ENCODE data around the gene ARHGAP1. TPM values are rescaled to one million over a fixed set of nuclear protein-coding genes. Genes with fewer than 3 reads are reported as not detected.

ARHGAP1 gene
- total RNA-seq, 1 experiment from 2014 or later = 43.5 TPM

DNA sequence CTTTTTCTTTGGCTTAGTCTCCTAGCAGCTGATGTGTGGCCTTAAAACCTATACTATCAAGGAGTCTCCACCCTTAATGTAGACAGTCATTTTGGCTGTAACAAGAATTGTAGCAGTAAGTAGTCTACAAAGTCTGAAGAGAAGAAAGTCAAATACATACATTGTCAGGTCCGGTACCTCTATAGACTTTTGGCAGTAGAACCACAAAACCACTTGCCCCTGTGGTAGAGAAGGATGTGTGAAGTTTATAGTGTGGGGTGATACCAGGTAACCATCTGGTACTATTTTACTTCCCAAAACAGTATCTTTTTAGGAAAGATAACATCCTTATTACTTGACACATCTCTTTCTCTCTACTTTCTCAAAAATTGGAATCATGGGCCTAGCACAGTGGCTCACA is 67.9 kb downstream of the ARHGAP1 start:
- TF ChIP-seq SIN3A (IDR thresholded peaks at IDR 0.05; ENCODE audit: borderline replicate concordance, insufficient read depth, low read depth, low read length) (no peak), REST (IDR thresholded peaks at IDR 0.05; ENCODE audit: insufficient read depth in 1 of 2, low read depth in 2 of 2, low read length in 1 of 2) (no peak), POLR2AphosphoS5 (IDR thresholded peaks at IDR 0.05; ENCODE audit: low read depth, low read length) (no peak), TCF7L2 (IDR thresholded peaks at IDR 0.05; ENCODE audit: low read depth, low read length) (no peak)
- TF ChIP-seq, protein P1, sequence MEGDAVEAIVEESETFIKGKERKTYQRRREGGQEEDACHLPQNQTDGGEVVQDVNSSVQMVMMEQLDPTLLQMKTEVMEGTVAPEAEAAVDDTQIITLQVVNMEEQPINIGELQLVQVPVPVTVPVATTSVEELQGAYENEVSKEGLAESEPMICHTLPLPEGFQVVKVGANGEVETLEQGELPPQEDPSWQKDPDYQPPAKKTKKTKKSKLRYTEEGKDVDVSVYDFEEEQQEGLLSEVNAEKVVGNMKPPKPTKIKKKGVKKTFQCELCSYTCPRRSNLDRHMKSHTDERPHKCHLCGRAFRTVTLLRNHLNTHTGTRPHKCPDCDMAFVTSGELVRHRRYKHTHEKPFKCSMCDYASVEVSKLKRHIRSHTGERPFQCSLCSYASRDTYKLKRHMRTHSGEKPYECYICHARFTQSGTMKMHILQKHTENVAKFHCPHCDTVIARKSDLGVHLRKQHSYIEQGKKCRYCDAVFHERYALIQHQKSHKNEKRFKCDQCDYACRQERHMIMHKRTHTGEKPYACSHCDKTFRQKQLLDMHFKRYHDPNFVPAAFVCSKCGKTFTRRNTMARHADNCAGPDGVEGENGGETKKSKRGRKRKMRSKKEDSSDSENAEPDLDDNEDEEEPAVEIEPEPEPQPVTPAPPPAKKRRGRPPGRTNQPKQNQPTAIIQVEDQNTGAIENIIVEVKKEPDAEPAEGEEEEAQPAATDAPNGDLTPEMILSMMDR (IDR thresholded peaks at IDR 0.05) = no peak
- Histone ChIP-seq H3K9me3 (ENCODE audit: control insufficient read depth, insufficient read depth, low read depth, low read length) (no peaks in the 10 kb centered on the region), H3K4me3 (ENCODE audit: low read depth in 2 of 2, low read length in 2 of 2) (no peak overlapping the region), H3K36me3 (ENCODE audit: control insufficient read depth, insufficient read depth, low read length) (0 out of 2 replicates have a peak, but pooled peaks cover 2% of the 10 kb centered on the region), H3K4me1 (ENCODE audit: control insufficient read depth, insufficient read depth, low read length) (no peaks in the 10 kb centered on the region), H3K27me3 (ENCODE audit: control insufficient read depth, insufficient read depth, low read length) (no peaks in the 10 kb centered on the region), H3K27ac (ENCODE audit: low read length) (no peak overlapping the region)
- TSS peak; percentile 56 for BruUV-seq (replicated peaks)
- intact Hi-C loops (cut with micrococcal nuclease; ENCODE audit: unreplicated experiment) (no loop called here), in situ Hi-C loops (cut with HindIII; ENCODE audit: low pct_unique_long_range_greater_than_20kb, low sequenced_read_pairs) (no loop called here)
- ChIA-PET POLR2A (no interaction called here), CTCF (no interaction called here)
- ATAC-seq (no peak), DNase-seq (ENCODE audit: low read depth, low spot score) (no peak)

GRCh38 chr11:46631676-46632075 is 68.7 kb downstream of the ARHGAP1 start:
- DNase-seq (ENCODE audit: low read depth, low spot score) (no peak), ATAC-seq (no peak)
- H3K36me3 ChIP-seq (ENCODE audit: control insufficient read depth, insufficient read depth, low read length) = 0 out of 2 replicates have a peak, but pooled peaks cover 2% of the 10 kb centered on the region

More at GRCh38 chr11:46631676-46632075, 68.7 kb downstream of the ARHGAP1 start:
- Histone ChIP-seq H3K9me3 (ENCODE audit: control insufficient read depth, insufficient read depth, low read depth, low read length) (no peaks in the 10 kb centered on the region), H3K27ac (ENCODE audit: low read length) (no peak overlapping the region), H3K4me1 (ENCODE audit: control insufficient read depth, insufficient read depth, low read length) (no peaks in the 10 kb centered on the region), H3K27me3 (ENCODE audit: control insufficient read depth, insufficient read depth, low read length) (no peaks in the 10 kb centered on the region), H3K4me3 (ENCODE audit: low read depth in 2 of 2, low read length in 2 of 2) (no peak overlapping the region)
- intact Hi-C loops (cut with micrococcal nuclease; ENCODE audit: unreplicated experiment) (no loop called here), in situ Hi-C loops (cut with HindIII; ENCODE audit: low pct_unique_long_range_greater_than_20kb, low sequenced_read_pairs) (no loop called here)
- TF ChIP-seq REST (IDR thresholded peaks at IDR 0.05; ENCODE audit: insufficient read depth in 1 of 2, low read depth in 2 of 2, low read length in 1 of 2) = no peak
- no peak for TF ChIP-seq TCF7L2 (IDR thresholded peaks at IDR 0.05; ENCODE audit: low read depth, low read length)
- TF ChIP-seq, protein P1 (IDR thresholded peaks at IDR 0.05) = no peak
- no peak for TF ChIP-seq POLR2AphosphoS5 (IDR thresholded peaks at IDR 0.05; ENCODE audit: low read depth, low read length)
- no peak for TF ChIP-seq SIN3A (IDR thresholded peaks at IDR 0.05; ENCODE audit: borderline replicate concordance, insufficient read depth, low read depth, low read length)
- POLR2A ChIA-PET = no interaction called here
- BruUV-seq (replicated peaks) = no TSS peak
- CTCF ChIA-PET = no interaction called here

Measured in Panc1 (cell line).